Vagina (tissue), 2 donors: ENCODE measurements around the gene GRHL3.

ENCODE experiments used
- CTCF ChIP-seq, 3 experiments: fragments of 450-650 bp in 2 of 3; fragments of 200-600 bp in 1 of 3; sonication (generic) in 1 of 3; IDR thresholded peaks; one replicate each; pipeline ENCODE4 v1.5.1; 2017 to 2019; ENCODE audit warnings: antibody characterized with exemption in 3 of 3, mild to moderate bottlenecking in 2 of 3, moderate library complexity in 2 of 3
- POLR2A ChIP-seq, 2 donors: fragments of 450-650 bp; IDR thresholded peaks; one replicate each; pipeline ENCODE4 v1.6.1; 2017; ENCODE audit warnings: antibody characterized with exemption in 2 of 2, mild to moderate bottlenecking in 2 of 2, moderate library complexity in 2 of 2
- POLR2AphosphoS5 ChIP-seq, 2 donors: sonication (generic); formaldehyde crosslinking; IDR thresholded peaks; one replicate each; pipeline ENCODE4 v1.9.0; 2017; ENCODE audit warnings: antibody characterized with exemption in 2 of 2, mild to moderate bottlenecking in 2 of 2, low read depth in 1 of 2; ENCODE audit not compliant: insufficient read depth in 1 of 2

- TF ChIP-seq CTCF (IDR thresholded peaks at IDR 0.05) (no peak), POLR2A (IDR thresholded peaks at IDR 0.05) (no peak), POLR2AphosphoS5 (IDR thresholded peaks at IDR 0.05; ENCODE audit: insufficient read depth in 1 of 2, low read depth in 1 of 2) (no peak)
These were observed 36.3 kb downstream of the GRHL3 start for GRCh38 chr1:24355466-24355865.
